ENCODE data around the gene GPR148. TPM values are rescaled to one million over a fixed set of nuclear protein-coding genes. Genes with fewer than 3 reads are reported as not detected.

Gene GPR148
- polyA plus RNA-seq, 2 of the 4 experiments (the other 2 are of a cell fraction), result not detected

DNA sequence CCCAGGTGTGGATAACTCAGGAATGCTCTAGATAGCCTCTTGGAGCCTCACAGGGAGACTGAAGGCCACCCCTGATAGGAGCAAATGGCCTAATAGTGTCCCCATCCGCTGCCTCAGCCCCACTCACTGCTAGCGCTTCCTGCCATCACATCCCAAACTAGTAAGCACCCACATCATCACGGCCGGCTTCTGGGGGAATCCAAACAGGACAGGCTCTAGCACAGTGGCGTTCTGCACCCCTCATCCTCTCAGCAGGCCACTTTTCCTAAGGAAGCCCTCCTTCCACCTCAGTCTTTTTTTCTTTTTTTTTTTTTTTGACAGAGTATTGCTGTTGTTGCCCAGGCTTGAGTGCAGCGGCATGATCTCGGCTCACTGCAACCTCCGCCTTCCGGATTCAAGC is 20.2 kb downstream of the GPR148 start:
- Histone ChIP-seq H3K27ac (no peak overlapping the region), H3K4me2 (no peak overlapping the region), H3K9me3 (no peaks in the 10 kb centered on the region), H3K4me3 (no peak overlapping the region), H3K4me1 (no peaks in the 10 kb centered on the region)
- ChIA-PET POLR2A (no interaction called here), CTCF (no interaction called here)
- DNase-seq (ENCODE audit: low read depth in 1 of 2, low spot score in 1 of 2) (no peak), ATAC-seq (no peak), FAIRE-seq (no peak)
- WGBS (ENCODE audit: missing lambda C conversion rate), result 51% methylated on average over 9 of the region's 9 CpGs
- TF ChIP-seq ESRRA (IDR thresholded peaks at IDR 0.05; ENCODE audit: borderline replicate concordance, low read length) (no peak), TFCP2L1 (CRISPR knock-in tag; IDR thresholded peaks at IDR 0.05) (no peak), NR3C1 (IDR thresholded peaks at IDR 0.05) (no peak), FOSB (CRISPR knock-in tag; IDR thresholded peaks at IDR 0.05) (no peak), RAD21 (conservative IDR thresholded peaks at IDR 0.05 in 1 of 2, IDR thresholded peaks at IDR 0.05 in 1 of 2) (no peak), MAFK (IDR thresholded peaks at IDR 0.05; ENCODE audit: partially characterized antibody) (no peak), CBX2 (IDR thresholded peaks at IDR 0.05; ENCODE audit: borderline replicate concordance, low read depth) (no peak), KDM1A (IDR thresholded peaks at IDR 0.05; ENCODE audit: low read depth) (no peak), JUNB (IDR thresholded peaks at IDR 0.05) (no peak), USF2 (IDR thresholded peaks at IDR 0.05) (no peak), ZNF302 (CRISPR knock-in tag; IDR thresholded peaks at IDR 0.05) (no peak), BCL3 (IDR thresholded peaks at IDR 0.05) (no peak), ZSCAN20 (CRISPR knock-in tag; IDR thresholded peaks at IDR 0.05) (no peak), NFE2L2 (conservative IDR thresholded peaks at IDR 0.05; ENCODE audit: low read length) (no peak), MAX (IDR thresholded peaks at IDR 0.05) (no peak), HOXB13 (CRISPR knock-in tag; IDR thresholded peaks at IDR 0.05; ENCODE audit: low read depth) (no peak), EHF (CRISPR knock-in tag; IDR thresholded peaks at IDR 0.05) (no peak), MYC (IDR thresholded peaks at IDR 0.05; ENCODE audit: borderline replicate concordance, low read length) (no peak), RARB (CRISPR knock-in tag; IDR thresholded peaks at IDR 0.05) (no peak)
- TF ChIP-seq, protein P1, sequence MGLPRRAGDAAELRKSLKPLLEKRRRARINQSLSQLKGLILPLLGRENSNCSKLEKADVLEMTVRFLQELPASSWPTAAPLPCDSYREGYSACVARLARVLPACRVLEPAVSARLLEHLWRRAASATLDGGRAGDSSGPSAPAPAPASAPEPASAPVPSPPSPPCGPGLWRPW (IDR thresholded peaks at IDR 0.05), result no peak

DNA sequence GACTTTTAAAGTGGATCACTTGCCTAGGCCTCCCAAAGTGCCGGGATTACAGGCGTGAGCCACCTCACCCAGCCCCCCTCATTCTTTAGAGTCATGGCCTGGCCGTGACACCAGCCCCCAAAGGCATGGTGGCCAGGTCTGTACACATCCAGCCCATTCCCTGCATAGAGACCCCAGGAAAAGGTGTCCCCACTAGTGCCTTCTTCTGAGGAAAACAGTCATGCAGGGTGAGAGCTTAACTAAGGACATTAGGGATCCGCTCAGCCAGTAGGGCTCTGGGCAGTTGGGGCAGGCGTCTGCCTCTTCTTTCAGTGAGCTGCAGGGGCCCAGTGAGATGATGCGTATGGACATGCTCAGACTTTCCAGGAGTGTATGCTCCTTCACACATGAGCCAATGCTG is 20.8 kb downstream of the GPR148 start:
- no peak overlapping the region for H3K27ac ChIP-seq
- FAIRE-seq (no peak), DNase-seq (ENCODE audit: low read depth in 1 of 2, low spot score in 1 of 2) (no peak), ATAC-seq (no peak)
- ChIA-PET CTCF (no interaction called here), POLR2A (no interaction called here)
- no peak overlapping the region for H3K4me3 ChIP-seq
- WGBS (ENCODE audit: missing lambda C conversion rate), result 17% methylated on average over 4 of the region's 6 CpGs
- no peaks in the 10 kb centered on the region for H3K4me1 ChIP-seq
- no peak for TF ChIP-seq MAX (IDR thresholded peaks at IDR 0.05)
- TF ChIP-seq CBX8 (IDR thresholded peaks at IDR 0.05), result no peak
- no peak for TF ChIP-seq FOXS1 (CRISPR knock-in tag; IDR thresholded peaks at IDR 0.05)
- TF ChIP-seq TP53 (CRISPR knock-in tag; IDR thresholded peaks at IDR 0.05), result no peak
- no peak for TF ChIP-seq POLR2AphosphoS2 (conservative IDR thresholded peaks at IDR 0.05; ENCODE audit: low read length)
- TF ChIP-seq MAZ (IDR thresholded peaks at IDR 0.05; ENCODE audit: borderline replicate concordance, low read depth, low read length), result no peak
- TF ChIP-seq ZNF302 (CRISPR knock-in tag; IDR thresholded peaks at IDR 0.05), result no peak
- no peaks in the 10 kb centered on the region for H3K9me3 ChIP-seq
- no peak overlapping the region for H3K4me2 ChIP-seq
